ENCODE data around the gene ZNF524. TPM values are rescaled to one million over a fixed set of nuclear protein-coding genes. Genes with fewer than 3 reads are reported as not detected.

The ZNF524 gene
- total and polyA plus RNA-seq, 10 of the 15 experiments (the other 5 are each of a cell fraction or from before 2014, with no cell fraction given), result 0.47 to 18.6 (median 12.4) TPM; not detected in 1

GRCh38 chr19:55640577-55641425 is 40.7 kb downstream of the ZNF524 start, which contains the start of gene ZNF580 (continued):
- TF ChIP-seq RAD51 (IDR thresholded peaks at IDR 0.05) (no peak), KLF5 (IDR thresholded peaks at IDR 0.05; ENCODE audit: partially characterized antibody) (no peak), GABPA (IDR thresholded peaks at IDR 0.05; ENCODE audit: low read depth) (peak; percentile 60; the same call in 1 of the 2 replicates), BCL11A (IDR thresholded peaks at IDR 0.05; ENCODE audit: low read depth, low read length) (no peak), ZNF687 (IDR thresholded peaks at IDR 0.05) (peak; percentile 32; the same call in 1 of the 2 replicates), HDGF (IDR thresholded peaks at IDR 0.05) (no peak), IKZF1 (conservative IDR thresholded peaks at IDR 0.05) (peak; percentile 33; the same call in 1 of the 2 replicates), ZBED1 (IDR thresholded peaks at IDR 0.05; ENCODE audit: borderline replicate concordance) (no peak), ZNF24 (IDR thresholded peaks at IDR 0.05) (peak; percentile 54; the same call in 1 of the 2 replicates), YY1 (IDR thresholded peaks at IDR 0.05; ENCODE audit: low read depth, low read length) (no peak), NR2F1 (conservative IDR thresholded peaks at IDR 0.05) (0 out of 2 replicates have a peak, but pooled peaks have one; percentile 22), CEBPB (IDR thresholded peaks at IDR 0.05; ENCODE audit: borderline replicate concordance in 1 of 2, low read depth in 2 of 2, low read length in 2 of 2) (no peak), PAX5 (IDR thresholded peaks at IDR 0.05; ENCODE audit: borderline replicate concordance, low read depth, low read length) (peak; percentile 38; the same call in 1 of the 2 replicates), NFYB (IDR thresholded peaks at IDR 0.05; ENCODE audit: insufficient read depth, low read depth, low read length) (no peak), HSF1 (IDR thresholded peaks at IDR 0.05; ENCODE audit: low read depth, low read length) (no peak), HCFC1 (IDR thresholded peaks at IDR 0.05; ENCODE audit: low read length) (peak; percentile 57; the same call in 1 of the 2 replicates), ZZZ3 (IDR thresholded peaks at IDR 0.05; ENCODE audit: control insufficient read depth, insufficient read length, low read depth) (no peak), SIX5 (IDR thresholded peaks at IDR 0.05; ENCODE audit: low read depth, low read length, severe bottlenecking) (peak; percentile 39)
- TF ChIP-seq, protein P1, sequence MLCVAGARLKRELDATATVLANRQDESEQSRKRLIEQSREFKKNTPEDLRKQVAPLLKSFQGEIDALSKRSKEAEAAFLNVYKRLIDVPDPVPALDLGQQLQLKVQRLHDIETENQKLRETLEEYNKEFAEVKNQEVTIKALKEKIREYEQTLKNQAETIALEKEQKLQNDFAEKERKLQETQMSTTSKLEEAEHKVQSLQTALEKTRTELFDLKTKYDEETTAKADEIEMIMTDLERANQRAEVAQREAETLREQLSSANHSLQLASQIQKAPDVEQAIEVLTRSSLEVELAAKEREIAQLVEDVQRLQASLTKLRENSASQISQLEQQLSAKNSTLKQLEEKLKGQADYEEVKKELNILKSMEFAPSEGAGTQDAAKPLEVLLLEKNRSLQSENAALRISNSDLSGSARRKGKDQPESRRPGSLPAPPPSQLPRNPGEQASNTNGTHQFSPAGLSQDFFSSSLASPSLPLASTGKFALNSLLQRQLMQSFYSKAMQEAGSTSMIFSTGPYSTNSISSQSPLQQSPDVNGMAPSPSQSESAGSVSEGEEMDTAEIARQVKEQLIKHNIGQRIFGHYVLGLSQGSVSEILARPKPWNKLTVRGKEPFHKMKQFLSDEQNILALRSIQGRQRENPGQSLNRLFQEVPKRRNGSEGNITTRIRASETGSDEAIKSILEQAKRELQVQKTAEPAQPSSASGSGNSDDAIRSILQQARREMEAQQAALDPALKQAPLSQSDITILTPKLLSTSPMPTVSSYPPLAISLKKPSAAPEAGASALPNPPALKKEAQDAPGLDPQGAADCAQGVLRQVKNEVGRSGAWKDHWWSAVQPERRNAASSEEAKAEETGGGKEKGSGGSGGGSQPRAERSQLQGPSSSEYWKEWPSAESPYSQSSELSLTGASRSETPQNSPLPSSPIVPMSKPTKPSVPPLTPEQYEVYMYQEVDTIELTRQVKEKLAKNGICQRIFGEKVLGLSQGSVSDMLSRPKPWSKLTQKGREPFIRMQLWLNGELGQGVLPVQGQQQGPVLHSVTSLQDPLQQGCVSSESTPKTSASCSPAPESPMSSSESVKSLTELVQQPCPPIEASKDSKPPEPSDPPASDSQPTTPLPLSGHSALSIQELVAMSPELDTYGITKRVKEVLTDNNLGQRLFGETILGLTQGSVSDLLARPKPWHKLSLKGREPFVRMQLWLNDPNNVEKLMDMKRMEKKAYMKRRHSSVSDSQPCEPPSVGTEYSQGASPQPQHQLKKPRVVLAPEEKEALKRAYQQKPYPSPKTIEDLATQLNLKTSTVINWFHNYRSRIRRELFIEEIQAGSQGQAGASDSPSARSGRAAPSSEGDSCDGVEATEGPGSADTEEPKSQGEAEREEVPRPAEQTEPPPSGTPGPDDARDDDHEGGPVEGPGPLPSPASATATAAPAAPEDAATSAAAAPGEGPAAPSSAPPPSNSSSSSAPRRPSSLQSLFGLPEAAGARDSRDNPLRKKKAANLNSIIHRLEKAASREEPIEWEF (IDR thresholded peaks at IDR 0.05; ENCODE audit: insufficient replicate concordance, low read depth, low read length), result no peak

Data from GM12878 (cell line).